H9 (cell line): Measurements from ENCODE around the gene PRIMPOL. TPM values are rescaled to one million over a fixed set of nuclear protein-coding genes. Genes with fewer than 3 reads are reported as not detected.
A peak's percentile ranks its signal among the peaks of the same experiment; 100 is the strongest.

Source experiments
- DNase-seq: peaks from one replicate; pipeline ENCODE4 v3.0.0-alpha.2; 2017
- H2AFZ ChIP-seq: one replicate; pipeline ENCODE4 v1.6.1; 2013; ENCODE audit warnings: mild to moderate bottlenecking, low read length, control low read depth, moderate library complexity
- H2AK5ac ChIP-seq: 2 replicates; pipeline ENCODE4 v1.6.1; 2013; ENCODE audit warnings: low read length, control low read depth, mixed read lengths; ENCODE audit not compliant: insufficient read length
- H2BK120ac ChIP-seq: one replicate; pipeline ENCODE4 v1.6.1; 2013; ENCODE audit warnings: low read depth, mild to moderate bottlenecking, low read length, control low read depth, inconsistent platforms; ENCODE audit not compliant: poor library complexity, severe bottlenecking
- H2BK12ac ChIP-seq: 2 replicates; pipeline ENCODE4 v1.6.1; 2013; ENCODE audit warnings: low read length, control low read depth, mixed read lengths, low read depth; ENCODE audit not compliant: insufficient read length
- H2BK15ac ChIP-seq: 2 replicates; pipeline ENCODE4 v1.6.1; 2013; ENCODE audit warnings: low read depth, low read length, control low read depth
- H2BK20ac ChIP-seq: one replicate; pipeline ENCODE4 v1.6.1; 2013; ENCODE audit warnings: low read depth, mild to moderate bottlenecking, low read length, control low read depth, inconsistent platforms; ENCODE audit not compliant: poor library complexity, severe bottlenecking
- H2BK5ac ChIP-seq: 2 replicates; pipeline ENCODE4 v1.6.1; 2013; ENCODE audit warnings: low read length, control low read depth, mixed read lengths; ENCODE audit not compliant: insufficient read length
- H3K14ac ChIP-seq: 2 replicates; pipeline ENCODE4 v1.6.1; 2013; ENCODE audit warnings: low read length, control low read depth; ENCODE audit not compliant: insufficient read depth
- H3K18ac ChIP-seq: 2 replicates; pipeline ENCODE4 v1.6.1; 2013; ENCODE audit warnings: low read depth, mild to moderate bottlenecking, mixed read lengths, low read length, control low read depth; ENCODE audit not compliant: insufficient read length
- H3K23ac ChIP-seq: 2 replicates; pipeline ENCODE4 v1.6.1; 2013; ENCODE audit warnings: low read length, control low read depth, mixed read lengths, low read depth; ENCODE audit not compliant: insufficient read length
- H3K23me2 ChIP-seq: 2 replicates; pipeline ENCODE4 v1.6.1; 2013; ENCODE audit warnings: low read depth, mild to moderate bottlenecking, mixed read lengths, low read length, control low read depth; ENCODE audit not compliant: insufficient read length, poor library complexity, severe bottlenecking
- H3K27ac ChIP-seq: 2 replicates; pipeline ENCODE4 v1.5.1; 2013; ENCODE audit warnings: low read length, control low read depth, mixed read lengths, low read depth; ENCODE audit not compliant: insufficient read length
- H3K27me3 ChIP-seq: 2 replicates; pipeline ENCODE4 v1.6.1; 2013; ENCODE audit warnings: low read length, control low read depth, inconsistent platforms; ENCODE audit not compliant: insufficient read depth
- H3K4ac ChIP-seq: 2 replicates; pipeline ENCODE4 v1.6.1; 2013; ENCODE audit warnings: low read depth, mild to moderate bottlenecking, control low read depth, inconsistent platforms, low read length, moderate library complexity
- H3K4me1 ChIP-seq: 2 replicates; pipeline ENCODE4 v1.6.1; 2013; ENCODE audit warnings: low read length, control low read depth, inconsistent platforms; ENCODE audit not compliant: insufficient read depth
- H3K4me2 ChIP-seq: 2 replicates; pipeline ENCODE4 v1.6.1; 2013; ENCODE audit warnings: low read length, control low read depth, mixed read lengths; ENCODE audit not compliant: insufficient read length, insufficient read depth
- H3K56ac ChIP-seq: 2 replicates; pipeline ENCODE4 v1.6.1; 2013; ENCODE audit warnings: low read depth, mild to moderate bottlenecking, mixed read lengths, low read length, control low read depth; ENCODE audit not compliant: insufficient read length
- H3K79me1 ChIP-seq: 2 replicates; pipeline ENCODE4 v1.6.1; 2013; ENCODE audit warnings: low read depth, mild to moderate bottlenecking, moderate library complexity, low read length, control low read depth, inconsistent platforms; ENCODE audit not compliant: insufficient read depth, poor library complexity, severe bottlenecking
- H3K79me2 ChIP-seq: 2 replicates; pipeline ENCODE4 v1.6.1; 2013; ENCODE audit warnings: low read length, control low read depth, inconsistent platforms; ENCODE audit not compliant: insufficient read depth
- H3K9ac ChIP-seq: 2 replicates; pipeline ENCODE4 v1.6.1; 2013; ENCODE audit warnings: low read length, control low read depth, mixed read lengths; ENCODE audit not compliant: insufficient read length; ENCODE audit errors: extremely low read depth
- H3K9me3 ChIP-seq: one replicate; pipeline ENCODE4 v1.6.1; 2013; ENCODE audit warnings: low read depth, low read length, inconsistent platforms; ENCODE audit not compliant: control insufficient read depth
- H3T11ph ChIP-seq: one replicate; pipeline ENCODE4 v1.6.1; 2013; ENCODE audit warnings: mild to moderate bottlenecking, low read length, control low read depth, inconsistent platforms
- H4K20me1 ChIP-seq: one replicate; pipeline ENCODE4 v1.6.1; 2013; ENCODE audit not compliant: control insufficient read depth, insufficient read length, insufficient read depth
- H4K5ac ChIP-seq: 2 replicates; pipeline ENCODE4 v1.6.1; 2013; ENCODE audit warnings: low read depth, mild to moderate bottlenecking, mixed read lengths, low read length, control low read depth; ENCODE audit not compliant: insufficient read length
- H4K8ac ChIP-seq: replicated peaks from 2 replicates; pipeline ENCODE4 v1.6.1; 2013; ENCODE audit warnings: low read length, control low read depth, mixed read lengths, low read depth; ENCODE audit not compliant: insufficient read length
- H4K91ac ChIP-seq: 2 replicates; pipeline ENCODE4 v1.6.1; 2013; ENCODE audit warnings: low read depth, mild to moderate bottlenecking, moderate library complexity, mixed read lengths, low read length, control low read depth; ENCODE audit not compliant: insufficient read length
- H3K27ac Mint-ChIP-seq, 3 experiments: 2 replicates in 2 of 3; 3 replicates in 1 of 3; pipeline ENCODE4 v1.8.0; 2020 to 2021; ENCODE audit warnings: mixed read lengths in 3 of 3, mild to moderate bottlenecking in 1 of 3, moderate library complexity in 1 of 3
- H3K27me3 Mint-ChIP-seq: 2 replicates; pipeline ENCODE4 v1.8.0; 2021; ENCODE audit warnings: low read depth, mild to moderate bottlenecking, moderate library complexity, mixed read lengths
- H3K36me3 Mint-ChIP-seq, 3 experiments: 2 replicates in 2 of 3; 3 replicates in 1 of 3; pipeline ENCODE4 v1.8.0; 2020 to 2021; ENCODE audit warnings: low read depth in 3 of 3, mixed read lengths in 3 of 3; ENCODE audit not compliant: insufficient read depth in 1 of 3
- H3K4me1 Mint-ChIP-seq, 2 experiments: 2 replicates each; pipeline ENCODE4 v1.8.0; 2020; ENCODE audit warnings: mixed read lengths in 2 of 2
- H3K4me3 Mint-ChIP-seq, 2 experiments: 2 replicates in 1 of 2; 3 replicates in 1 of 2; pipeline ENCODE4 v1.8.0; 2020 to 2021; ENCODE audit warnings: mild to moderate bottlenecking in 2 of 2, mixed read lengths in 2 of 2, moderate library complexity in 1 of 2
- H3K9me3 Mint-ChIP-seq, 2 experiments: 2 replicates in 1 of 2; 3 replicates in 1 of 2; pipeline ENCODE4 v1.8.0; 2020; ENCODE audit warnings: mild to moderate bottlenecking in 2 of 2, mixed read lengths in 2 of 2, moderate library complexity in 1 of 2
- WGBS: extraction: QIAGEN DNeasy Blood & Tissue Kit; methylation state at CpG from one replicate; pipeline ENCODE4 v1.1.7; 2013; ENCODE audit warnings: missing lambda C conversion rate, low lambda C conversion rate, mixed read lengths; ENCODE audit not compliant: insufficient read length; ENCODE audit errors: extremely low coverage; 5-methylcytosine and 5-hydroxymethylcytosine counted together
- total RNA-seq: library from RNA; stranded (reverse); gene quantifications from 2 replicates; pipeline ENCODE4 v1.2.1, GENCODE V29; 2021
- TF ChIP-seq, protein P1 (sequence below): fragments of 200-600 bp; sonication (generic); conservative IDR thresholded peaks from 3 replicates; pipeline ENCODE4 v1.8.0; 2021; ENCODE audit warnings: antibody characterized with exemption, mild to moderate bottlenecking

Gene PRIMPOL
- total RNA-seq, 1 experiment from 2014 or later, result 4.9 TPM

GRCh38 chr4:184620212-184620867 lies 29.2 kb upstream of the PRIMPOL start:
- no peak for DNase-seq

More at GRCh38 chr4:184620212-184620867, 29.2 kb upstream of the PRIMPOL start:
- H3K79me2 ChIP-seq, result no peaks in the 10 kb centered on the region
- Mint-ChIP-seq H3K27ac (peak overlapping the region in 1 of 3 experiments; percentile 28; a peak in 1 of 7 replicates), H3K4me3 (no peak overlapping the region), H3K9me3 (peaks cover 14 to 22% of the 10 kb centered on the region in 2 experiments), H3K4me1 (peaks cover 40 to 49% of the 10 kb centered on the region in 2 experiments), H3K36me3 (peaks cover 32 to 54% (median 33%) of the 10 kb centered on the region in 3 experiments), H3K27me3 (no peaks in the 10 kb centered on the region)
- no peak overlapping the region for H3K23ac ChIP-seq
- H3K18ac ChIP-seq, result no peak overlapping the region
- H3K9ac ChIP-seq, result no peak overlapping the region
- no peak overlapping the region for H4K91ac ChIP-seq
- no peak overlapping the region for H3K4ac ChIP-seq
- H4K20me1 ChIP-seq, result no peaks in the 10 kb centered on the region
- no peaks in the 10 kb centered on the region for H3K23me2 ChIP-seq
- H2BK5ac ChIP-seq, result no peak overlapping the region
- H4K8ac ChIP-seq, result no peak overlapping the region
- H3K56ac ChIP-seq, result no peak overlapping the region
- no peaks in the 10 kb centered on the region for H3K79me1 ChIP-seq
- H3K27ac ChIP-seq, result no peak overlapping the region
- TF ChIP-seq, protein P1, sequence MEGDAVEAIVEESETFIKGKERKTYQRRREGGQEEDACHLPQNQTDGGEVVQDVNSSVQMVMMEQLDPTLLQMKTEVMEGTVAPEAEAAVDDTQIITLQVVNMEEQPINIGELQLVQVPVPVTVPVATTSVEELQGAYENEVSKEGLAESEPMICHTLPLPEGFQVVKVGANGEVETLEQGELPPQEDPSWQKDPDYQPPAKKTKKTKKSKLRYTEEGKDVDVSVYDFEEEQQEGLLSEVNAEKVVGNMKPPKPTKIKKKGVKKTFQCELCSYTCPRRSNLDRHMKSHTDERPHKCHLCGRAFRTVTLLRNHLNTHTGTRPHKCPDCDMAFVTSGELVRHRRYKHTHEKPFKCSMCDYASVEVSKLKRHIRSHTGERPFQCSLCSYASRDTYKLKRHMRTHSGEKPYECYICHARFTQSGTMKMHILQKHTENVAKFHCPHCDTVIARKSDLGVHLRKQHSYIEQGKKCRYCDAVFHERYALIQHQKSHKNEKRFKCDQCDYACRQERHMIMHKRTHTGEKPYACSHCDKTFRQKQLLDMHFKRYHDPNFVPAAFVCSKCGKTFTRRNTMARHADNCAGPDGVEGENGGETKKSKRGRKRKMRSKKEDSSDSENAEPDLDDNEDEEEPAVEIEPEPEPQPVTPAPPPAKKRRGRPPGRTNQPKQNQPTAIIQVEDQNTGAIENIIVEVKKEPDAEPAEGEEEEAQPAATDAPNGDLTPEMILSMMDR, result no peak
- no CpG with 5 or more reads among the region's 11 CpGs for WGBS
- no peak overlapping the region for H3K4me2 ChIP-seq
- peaks cover 4% of the 10 kb centered on the region; the same call in 1 of the 2 replicates for H3K4me1 ChIP-seq
- H3K9me3 ChIP-seq, result no peaks in the 10 kb centered on the region
- H3K14ac ChIP-seq, result no peak overlapping the region
- no peak overlapping the region for H2BK15ac ChIP-seq
- no peak overlapping the region for H3T11ph ChIP-seq
- no peak overlapping the region for H2BK12ac ChIP-seq
- no peaks in the 10 kb centered on the region for H3K27me3 ChIP-seq
- H2AK5ac ChIP-seq, result no peak overlapping the region
- H2BK120ac ChIP-seq, result no peak overlapping the region
- H4K5ac ChIP-seq, result no peak overlapping the region
- H2BK20ac ChIP-seq, result no peak overlapping the region
- H2AFZ ChIP-seq, result no peak overlapping the region
